ENCODE results near the gene LPP. TPM values are rescaled to one million over a fixed set of nuclear protein-coding genes. Genes with fewer than 3 reads are reported as not detected.

The LPP gene
- total and polyA plus RNA-seq, 9 of the 15 experiments (the other 6 are each of a cell fraction or from before 2014, with no cell fraction given), result 0.07 to 0.18 TPM; not detected in 7

DNA sequence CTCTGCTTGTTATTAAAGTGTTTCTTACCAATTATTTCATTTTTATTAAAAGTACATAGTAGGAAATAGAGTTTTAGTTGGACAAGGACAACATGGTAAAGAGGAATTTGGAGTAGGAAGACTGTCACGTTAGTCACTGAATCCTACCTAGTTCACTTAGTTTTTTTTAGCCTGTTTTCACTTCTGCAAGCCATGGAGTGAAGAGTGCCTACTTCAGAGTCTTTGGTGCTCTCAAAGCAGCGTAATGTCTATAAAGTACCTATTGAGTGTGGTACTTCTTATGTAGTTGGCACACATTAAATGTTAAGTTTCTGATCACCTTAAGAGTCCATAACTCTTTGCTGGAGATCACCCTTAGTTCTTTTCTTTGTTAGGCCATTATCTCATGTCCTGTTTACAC lies 78.7 kb downstream of the LPP start (continued):
- TF ChIP-seq, protein P1, sequence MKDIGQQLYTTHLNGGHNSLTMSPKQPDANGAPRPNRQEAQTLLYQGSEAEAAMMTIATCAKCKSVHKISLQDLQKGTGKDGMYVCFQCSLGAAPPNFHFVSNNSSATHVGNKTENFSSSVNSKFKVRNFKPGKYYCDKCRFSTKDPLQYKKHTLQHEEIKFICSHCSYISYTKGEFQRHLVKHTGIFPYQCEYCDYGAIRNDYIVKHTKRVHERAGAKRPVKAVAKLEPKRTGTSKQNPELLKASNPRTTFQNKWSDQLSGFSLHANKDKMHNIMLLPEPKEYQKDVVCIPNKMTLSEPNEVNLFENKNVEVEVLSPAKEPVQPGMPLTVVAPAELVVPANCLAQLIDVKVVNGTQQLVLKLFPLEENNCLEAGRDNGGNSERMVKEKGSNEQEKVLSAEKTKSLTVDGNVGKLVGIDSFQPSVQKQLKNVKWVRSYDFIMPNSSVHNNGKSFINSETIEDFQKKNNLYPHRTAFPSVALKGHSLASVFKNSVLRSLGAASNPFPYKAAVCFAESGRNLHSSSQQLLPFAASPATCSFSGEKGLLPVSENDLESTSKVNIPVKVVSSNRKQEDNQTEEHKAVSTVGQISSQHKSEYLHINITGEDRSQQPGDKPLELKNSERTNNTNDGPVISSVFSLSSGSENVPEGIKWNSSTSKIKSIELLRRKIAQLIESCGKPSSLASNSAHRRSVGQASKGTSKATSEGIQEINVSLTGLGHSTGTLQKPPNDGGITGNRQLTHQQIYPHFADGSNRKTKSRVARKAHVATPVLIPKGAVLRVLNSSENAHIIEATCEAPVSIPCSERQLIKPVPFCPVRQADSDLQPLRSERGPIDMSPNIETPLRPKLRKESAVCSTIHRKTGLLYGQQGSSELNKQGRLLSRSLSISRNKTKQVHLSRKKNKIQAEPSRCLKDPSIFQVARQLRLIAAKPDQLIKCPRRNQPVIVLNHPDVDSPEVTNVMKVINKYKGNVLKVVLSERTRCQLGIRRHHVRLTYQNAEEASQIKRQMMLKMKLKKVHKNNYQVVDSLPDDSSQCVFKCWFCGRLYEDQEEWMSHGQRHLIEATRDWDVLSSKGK (CRISPR knock-in tag; IDR thresholded peaks at IDR 0.05), result no peak
- no peak for TF ChIP-seq SIX5 (IDR thresholded peaks at IDR 0.05; ENCODE audit: borderline replicate concordance in 1 of 2, insufficient read depth in 1 of 2, low read depth in 1 of 2, low read length in 2 of 2)
- no peak for TF ChIP-seq ZNF695 (CRISPR knock-in tag; IDR thresholded peaks at IDR 0.05)
- TF ChIP-seq GTF2E2 (tag; IDR thresholded peaks at IDR 0.05), result no peak
- no peak for TF ChIP-seq CBX2 (IDR thresholded peaks at IDR 0.05; ENCODE audit: insufficient read depth, low read length, poor library complexity, severe bottlenecking)
- TF ChIP-seq, protein P2, sequence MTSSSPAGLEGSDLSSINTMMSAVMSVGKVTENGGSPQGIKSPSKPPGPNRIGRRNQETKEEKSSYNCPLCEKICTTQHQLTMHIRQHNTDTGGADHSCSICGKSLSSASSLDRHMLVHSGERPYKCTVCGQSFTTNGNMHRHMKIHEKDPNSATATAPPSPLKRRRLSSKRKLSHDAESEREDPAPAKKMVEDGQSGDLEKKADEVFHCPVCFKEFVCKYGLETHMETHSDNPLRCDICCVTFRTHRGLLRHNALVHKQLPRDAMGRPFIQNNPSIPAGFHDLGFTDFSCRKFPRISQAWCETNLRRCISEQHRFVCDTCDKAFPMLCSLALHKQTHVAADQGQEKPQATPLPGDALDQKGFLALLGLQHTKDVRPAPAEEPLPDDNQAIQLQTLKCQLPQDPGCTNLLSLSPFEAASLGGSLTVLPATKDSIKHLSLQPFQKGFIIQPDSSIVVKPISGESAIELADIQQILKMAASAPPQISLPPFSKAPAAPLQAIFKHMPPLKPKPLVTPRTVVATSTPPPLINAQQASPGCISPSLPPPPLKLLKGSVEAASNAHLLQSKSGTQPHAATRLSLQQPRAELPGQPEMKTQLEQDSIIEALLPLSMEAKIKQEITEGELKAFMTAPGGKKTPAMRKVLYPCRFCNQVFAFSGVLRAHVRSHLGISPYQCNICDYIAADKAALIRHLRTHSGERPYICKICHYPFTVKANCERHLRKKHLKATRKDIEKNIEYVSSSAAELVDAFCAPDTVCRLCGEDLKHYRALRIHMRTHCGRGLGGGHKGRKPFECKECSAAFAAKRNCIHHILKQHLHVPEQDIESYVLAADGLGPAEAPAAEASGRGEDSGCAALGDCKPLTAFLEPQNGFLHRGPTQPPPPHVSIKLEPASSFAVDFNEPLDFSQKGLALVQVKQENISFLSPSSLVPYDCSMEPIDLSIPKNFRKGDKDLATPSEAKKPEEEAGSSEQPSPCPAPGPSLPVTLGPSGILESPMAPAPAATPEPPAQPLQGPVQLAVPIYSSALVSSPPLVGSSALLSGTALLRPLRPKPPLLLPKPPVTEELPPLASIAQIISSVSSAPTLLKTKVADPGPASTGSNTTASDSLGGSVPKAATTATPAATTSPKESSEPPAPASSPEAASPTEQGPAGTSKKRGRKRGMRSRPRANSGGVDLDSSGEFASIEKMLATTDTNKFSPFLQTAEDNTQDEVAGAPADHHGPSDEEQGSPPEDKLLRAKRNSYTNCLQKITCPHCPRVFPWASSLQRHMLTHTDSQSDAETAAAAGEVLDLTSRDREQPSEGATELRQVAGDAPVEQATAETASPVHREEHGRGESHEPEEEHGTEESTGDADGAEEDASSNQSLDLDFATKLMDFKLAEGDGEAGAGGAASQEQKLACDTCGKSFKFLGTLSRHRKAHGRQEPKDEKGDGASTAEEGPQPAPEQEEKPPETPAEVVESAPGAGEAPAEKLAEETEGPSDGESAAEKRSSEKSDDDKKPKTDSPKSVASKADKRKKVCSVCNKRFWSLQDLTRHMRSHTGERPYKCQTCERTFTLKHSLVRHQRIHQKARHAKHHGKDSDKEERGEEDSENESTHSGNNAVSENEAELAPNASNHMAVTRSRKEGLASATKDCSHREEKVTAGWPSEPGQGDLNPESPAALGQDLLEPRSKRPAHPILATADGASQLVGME (CRISPR knock-in tag; IDR thresholded peaks at IDR 0.05), result no peak
- TF ChIP-seq, protein P3, sequence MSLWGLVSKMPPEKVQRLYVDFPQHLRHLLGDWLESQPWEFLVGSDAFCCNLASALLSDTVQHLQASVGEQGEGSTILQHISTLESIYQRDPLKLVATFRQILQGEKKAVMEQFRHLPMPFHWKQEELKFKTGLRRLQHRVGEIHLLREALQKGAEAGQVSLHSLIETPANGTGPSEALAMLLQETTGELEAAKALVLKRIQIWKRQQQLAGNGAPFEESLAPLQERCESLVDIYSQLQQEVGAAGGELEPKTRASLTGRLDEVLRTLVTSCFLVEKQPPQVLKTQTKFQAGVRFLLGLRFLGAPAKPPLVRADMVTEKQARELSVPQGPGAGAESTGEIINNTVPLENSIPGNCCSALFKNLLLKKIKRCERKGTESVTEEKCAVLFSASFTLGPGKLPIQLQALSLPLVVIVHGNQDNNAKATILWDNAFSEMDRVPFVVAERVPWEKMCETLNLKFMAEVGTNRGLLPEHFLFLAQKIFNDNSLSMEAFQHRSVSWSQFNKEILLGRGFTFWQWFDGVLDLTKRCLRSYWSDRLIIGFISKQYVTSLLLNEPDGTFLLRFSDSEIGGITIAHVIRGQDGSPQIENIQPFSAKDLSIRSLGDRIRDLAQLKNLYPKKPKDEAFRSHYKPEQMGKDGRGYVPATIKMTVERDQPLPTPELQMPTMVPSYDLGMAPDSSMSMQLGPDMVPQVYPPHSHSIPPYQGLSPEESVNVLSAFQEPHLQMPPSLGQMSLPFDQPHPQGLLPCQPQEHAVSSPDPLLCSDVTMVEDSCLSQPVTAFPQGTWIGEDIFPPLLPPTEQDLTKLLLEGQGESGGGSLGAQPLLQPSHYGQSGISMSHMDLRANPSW (CRISPR knock-in tag; IDR thresholded peaks at IDR 0.05), result no peak
- no peak for TF ChIP-seq KAT8 (IDR thresholded peaks at IDR 0.05; ENCODE audit: low read depth)
- no peak for TF ChIP-seq HCFC1 (IDR thresholded peaks at IDR 0.05; ENCODE audit: low read depth, low read length)
- no peak for TF ChIP-seq FUS (optimal IDR thresholded peaks at IDR 0.05; ENCODE audit: low read depth, low read length)
- TF ChIP-seq ZFX (CRISPR knock-in tag; IDR thresholded peaks at IDR 0.05), result no peak

Data from K562 (cell line).